ENCODE data around the gene TDRD6.
A peak's percentile ranks its signal among the peaks of the same experiment; 100 is the strongest.

TDRD6 gene

DNA sequence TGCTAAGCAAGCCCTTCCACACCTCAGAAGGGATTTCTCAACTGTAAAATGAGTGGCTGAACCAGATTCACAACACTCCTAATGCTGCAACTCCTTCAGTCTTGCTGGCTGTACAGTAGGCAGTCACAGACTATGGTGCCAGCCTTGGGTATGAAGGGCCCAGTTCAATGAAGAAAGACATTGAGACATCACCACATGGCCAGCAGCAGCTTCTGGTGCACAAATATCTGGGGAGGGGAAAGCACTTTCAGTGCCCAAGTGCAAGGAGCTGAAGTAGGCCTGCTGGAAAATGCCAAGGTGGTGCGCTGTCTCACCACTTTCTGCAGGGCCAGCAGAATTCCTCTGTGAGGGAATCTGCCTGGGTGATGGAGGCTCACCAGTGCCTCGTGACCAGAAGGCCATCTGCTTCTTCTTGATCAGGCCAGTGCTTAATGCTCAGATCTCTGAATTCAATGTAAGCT lies 45.7 kb downstream of the TDRD6 start:
- Histone ChIP-seq H3K27me3 (replicated peaks in 2 of 5; ENCODE audit: control insufficient read depth in 4 of 5, insufficient read depth in 5 of 5, low read length in 4 of 5) (peaks cover 9 to 52% (median 11%) of the 10 kb centered on the region in 5 experiments), H3K27ac (ENCODE audit: insufficient read depth in 1 of 2, low read depth in 1 of 2, low read length in 2 of 2, poor library complexity in 1 of 2, severe bottlenecking in 2 of 2) (no peak overlapping the region), H3K9me3 (ENCODE audit: control extremely low read depth in 1 of 5, control insufficient read depth in 4 of 5, insufficient read depth in 2 of 5, low read depth in 1 of 5, low read length in 4 of 5) (no peaks in the 10 kb centered on the region), H3K36me3 (ENCODE audit: control insufficient read depth in 4 of 4, insufficient read depth in 4 of 4, low read length in 3 of 4) (no peaks in the 10 kb centered on the region), H3K4me1 (ENCODE audit: control extremely low read depth in 1 of 4, control insufficient read depth in 4 of 4, insufficient read depth in 4 of 4, low read length in 3 of 4) (peaks cover 2 to 16% (median 12%) of the 10 kb centered on the region in 4 experiments), H3K4me3 (ENCODE audit: control insufficient read depth in 1 of 7, extremely low read depth in 1 of 7, insufficient read depth in 4 of 7, low read depth in 2 of 7, low read length in 6 of 7) (no peak overlapping the region)
- 96% methylated on average over 2 of the region's 2 CpGs for WGBS (ENCODE audit: insufficient coverage)
- no peak for DNase-seq
- CTCF ChIA-PET, result interaction anchor here (0.7 to 1.0 kb wide), 2 partner anchors 23 to 47 kb away, joined by 3 to 4 read pairs; no protein-coding TSS in a partner anchor
- POLR2A ChIA-PET, result interaction anchor here (0.7 kb wide), 1 partner anchor 15 kb away, joined by 7 read pairs; no protein-coding TSS in a partner anchor

DNA sequence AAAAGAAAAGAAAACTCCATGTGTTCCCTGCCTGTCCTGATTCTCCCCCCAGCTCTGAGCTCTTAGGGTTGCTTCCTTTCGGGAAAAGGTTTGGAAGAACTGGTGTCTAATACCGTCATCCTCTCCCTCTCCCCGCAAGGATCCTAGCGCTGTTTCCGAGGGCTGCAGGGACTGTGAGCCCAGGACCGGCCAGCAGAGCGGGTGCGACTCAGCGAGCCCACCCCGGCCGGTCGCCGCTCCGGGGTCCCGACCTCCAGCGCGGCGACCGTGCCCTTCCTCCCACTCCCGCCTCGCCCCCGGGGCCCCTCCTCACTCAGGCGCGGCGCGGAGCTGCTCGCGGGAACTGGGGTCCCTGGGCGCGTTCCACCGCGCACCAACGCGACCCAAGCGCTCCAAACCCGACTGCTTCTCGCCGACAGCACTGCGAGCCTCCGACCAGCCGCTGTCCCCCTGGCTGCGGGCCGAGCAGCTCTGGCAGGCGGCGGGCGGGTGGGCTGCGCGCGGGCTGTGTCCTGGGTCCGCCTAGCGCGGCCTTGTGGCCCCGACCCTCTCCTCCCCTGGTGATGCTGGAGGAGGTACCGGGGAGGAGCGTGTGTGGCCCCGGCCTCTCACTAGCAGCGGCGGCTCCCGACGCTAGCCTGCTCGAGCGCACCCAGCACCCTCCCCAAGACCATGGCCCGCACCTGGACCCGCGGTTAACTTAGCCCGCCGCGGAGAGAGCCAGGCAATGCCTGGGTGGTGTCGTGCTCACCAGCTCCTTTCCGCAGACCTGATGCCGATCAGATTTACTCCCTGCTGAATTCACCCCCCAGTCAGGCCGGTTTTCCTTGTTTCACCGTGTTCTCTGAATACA lies 47.4 kb downstream of the TDRD6 start, which contains the start of gene PLA2G7:
PLA2G7 (minus strand) TSS at position 509 of the 853 bp plus-strand sequence. CDS start 12,484 bp downstream, outside the sequence.
- Histone ChIP-seq H3K9me3 (ENCODE audit: control extremely low read depth in 1 of 5, control insufficient read depth in 4 of 5, insufficient read depth in 2 of 5, low read depth in 1 of 5, low read length in 4 of 5) (no peaks in the 10 kb centered on the region), H3K36me3 (ENCODE audit: control insufficient read depth in 4 of 4, insufficient read depth in 4 of 4, low read length in 3 of 4) (no peaks in the 10 kb centered on the region), H3K4me3 (ENCODE audit: control insufficient read depth in 1 of 7, extremely low read depth in 1 of 7, insufficient read depth in 4 of 7, low read depth in 2 of 7, low read length in 6 of 7) (peak within 1 kb of the TSS; percentile 23 to 80 (median 64)), H3K27ac (ENCODE audit: insufficient read depth in 1 of 2, low read depth in 1 of 2, low read length in 2 of 2, poor library complexity in 1 of 2, severe bottlenecking in 2 of 2) (no peak within 1 kb of the TSS), H3K4me1 (ENCODE audit: control extremely low read depth in 1 of 4, control insufficient read depth in 4 of 4, insufficient read depth in 4 of 4, low read length in 3 of 4) (peaks cover 2 to 16% (median 12%) of the 10 kb centered on the region in 4 experiments), H3K27me3 (replicated peaks in 2 of 5; ENCODE audit: control insufficient read depth in 4 of 5, insufficient read depth in 5 of 5, low read length in 4 of 5) (peaks cover 9 to 56% (median 11%) of the 10 kb centered on the region in 5 experiments)
- under 1% methylated on average over 48 of the region's 73 CpGs for WGBS (ENCODE audit: insufficient coverage)
- POLR2A ChIA-PET, result no interaction called here
- peak in 2 of 3 donors; percentile 47 to 60 for DNase-seq
- CTCF ChIA-PET, result interaction anchor here (1.6 to 1.8 kb wide), 2 partner anchors 10 to 48 kb away, joined by 4 to 5 read pairs; no protein-coding TSS in a partner anchor

DNA sequence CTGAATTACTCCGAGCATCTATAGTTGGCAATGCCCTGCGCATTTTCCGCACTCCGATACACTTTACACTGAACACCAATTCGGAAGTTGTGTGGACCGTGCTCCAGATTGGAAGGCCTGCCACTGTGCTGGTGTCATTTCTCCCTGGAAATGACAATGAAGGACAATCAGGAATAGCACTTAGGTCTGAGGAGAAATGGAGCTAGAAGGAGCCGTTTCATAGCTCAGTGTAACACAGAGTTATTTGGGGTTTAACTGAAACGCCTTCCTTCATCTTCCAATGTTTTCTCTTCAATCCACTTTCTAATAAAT lies 48.0 kb downstream of the TDRD6 start:
- Histone ChIP-seq H3K4me3 (ENCODE audit: control insufficient read depth in 1 of 7, extremely low read depth in 1 of 7, insufficient read depth in 4 of 7, low read depth in 2 of 7, low read length in 6 of 7) (peak overlapping the region in 3 of 7 experiments; percentile 64 to 80 (median 78)), H3K36me3 (ENCODE audit: control insufficient read depth in 4 of 4, insufficient read depth in 4 of 4, low read length in 3 of 4) (no peaks in the 10 kb centered on the region), H3K27me3 (replicated peaks in 2 of 5; ENCODE audit: control insufficient read depth in 4 of 5, insufficient read depth in 5 of 5, low read length in 4 of 5) (peaks cover 9 to 56% (median 11%) of the 10 kb centered on the region in 5 experiments), H3K9me3 (ENCODE audit: control extremely low read depth in 1 of 5, control insufficient read depth in 4 of 5, insufficient read depth in 2 of 5, low read depth in 1 of 5, low read length in 4 of 5) (no peaks in the 10 kb centered on the region), H3K27ac (ENCODE audit: insufficient read depth in 1 of 2, low read depth in 1 of 2, low read length in 2 of 2, poor library complexity in 1 of 2, severe bottlenecking in 2 of 2) (no peak overlapping the region), H3K4me1 (ENCODE audit: control extremely low read depth in 1 of 4, control insufficient read depth in 4 of 4, insufficient read depth in 4 of 4, low read length in 3 of 4) (peaks cover 2 to 16% (median 12%) of the 10 kb centered on the region in 4 experiments)
- DNase-seq, result no peak
- POLR2A ChIA-PET, result no interaction called here
- 24% methylated on average over 5 of the region's 8 CpGs for whole genome bisulfite sequencing (ENCODE audit: insufficient coverage)
- CTCF ChIA-PET, result interaction anchor here (1.6 to 1.8 kb wide), 2 partner anchors 9 to 47 kb away, joined by 4 to 5 read pairs; no protein-coding TSS in a partner anchor

GRCh38 chr6:46736906-46737305 lies 49.2 kb downstream of the TDRD6 start:
- Histone ChIP-seq H3K4me1 (ENCODE audit: control extremely low read depth in 1 of 4, control insufficient read depth in 4 of 4, insufficient read depth in 4 of 4, low read length in 3 of 4) (peaks cover 2 to 13% (median 11%) of the 10 kb centered on the region in 4 experiments), H3K36me3 (ENCODE audit: control insufficient read depth in 4 of 4, insufficient read depth in 4 of 4, low read length in 3 of 4) (no peaks in the 10 kb centered on the region), H3K27ac (ENCODE audit: insufficient read depth in 1 of 2, low read depth in 1 of 2, low read length in 2 of 2, poor library complexity in 1 of 2, severe bottlenecking in 2 of 2) (no peak overlapping the region), H3K9me3 (ENCODE audit: control extremely low read depth in 1 of 5, control insufficient read depth in 4 of 5, insufficient read depth in 2 of 5, low read depth in 1 of 5, low read length in 4 of 5) (no peaks in the 10 kb centered on the region), H3K4me3 (ENCODE audit: control insufficient read depth in 1 of 7, extremely low read depth in 1 of 7, insufficient read depth in 4 of 7, low read depth in 2 of 7, low read length in 6 of 7) (no peak overlapping the region), H3K27me3 (replicated peaks in 2 of 5; ENCODE audit: control insufficient read depth in 4 of 5, insufficient read depth in 5 of 5, low read length in 4 of 5) (peaks cover 9 to 56% (median 11%) of the 10 kb centered on the region in 5 experiments)
- DNase-seq, result no peak
- CTCF ChIA-PET, result interaction anchor here (1.6 kb wide), 1 partner anchor 46 kb away, joined by 4 read pairs; no protein-coding TSS in a partner anchor
- POLR2A ChIA-PET, result no interaction called here

GRCh38 chr6:46741482-46741881 lies 53.8 kb downstream of the TDRD6 start:
- H3K27me3 ChIP-seq (replicated peaks in 2 of 5; ENCODE audit: control insufficient read depth in 4 of 5, insufficient read depth in 5 of 5, low read length in 4 of 5), result peaks cover 2 to 19% (median 5%) of the 10 kb centered on the region in 5 experiments
- CTCF ChIA-PET, result no interaction called here
- H3K36me3 ChIP-seq (ENCODE audit: control insufficient read depth in 4 of 4, insufficient read depth in 4 of 4, low read length in 3 of 4), result no peaks in the 10 kb centered on the region
- no peak overlapping the region for H3K4me3 ChIP-seq (ENCODE audit: control insufficient read depth in 1 of 7, extremely low read depth in 1 of 7, insufficient read depth in 4 of 7, low read depth in 2 of 7, low read length in 6 of 7)
- no peak for DNase-seq
- 100% methylated on average over 1 of the region's 2 CpGs for WGBS (ENCODE audit: insufficient coverage)
- H3K27ac ChIP-seq (ENCODE audit: insufficient read depth in 1 of 2, low read depth in 1 of 2, low read length in 2 of 2, poor library complexity in 1 of 2, severe bottlenecking in 2 of 2), result no peak overlapping the region
- no peaks in the 10 kb centered on the region for H3K9me3 ChIP-seq (ENCODE audit: control extremely low read depth in 1 of 5, control insufficient read depth in 4 of 5, insufficient read depth in 2 of 5, low read depth in 1 of 5, low read length in 4 of 5)
- POLR2A ChIA-PET, result no interaction called here
- H3K4me1 ChIP-seq (ENCODE audit: control extremely low read depth in 1 of 4, control insufficient read depth in 4 of 4, insufficient read depth in 4 of 4, low read length in 3 of 4), result no peaks in the 10 kb centered on the region

GRCh38 chr6:46741910-46742309 lies 54.2 kb downstream of the TDRD6 start:
- H3K9me3 ChIP-seq (ENCODE audit: control extremely low read depth in 1 of 5, control insufficient read depth in 4 of 5, insufficient read depth in 2 of 5, low read depth in 1 of 5, low read length in 4 of 5), result no peaks in the 10 kb centered on the region
- no peaks in the 10 kb centered on the region for H3K36me3 ChIP-seq (ENCODE audit: control insufficient read depth in 4 of 4, insufficient read depth in 4 of 4, low read length in 3 of 4)
- 100% methylated on average over 3 of the region's 4 CpGs for WGBS (ENCODE audit: insufficient coverage)
- no peak for DNase-seq
- POLR2A ChIA-PET, result no interaction called here
- peaks cover 0 to 15% (median 5%) of the 10 kb centered on the region in 5 experiments for H3K27me3 ChIP-seq (replicated peaks in 2 of 5; ENCODE audit: control insufficient read depth in 4 of 5, insufficient read depth in 5 of 5, low read length in 4 of 5)
- no peak overlapping the region for H3K4me3 ChIP-seq (ENCODE audit: control insufficient read depth in 1 of 7, extremely low read depth in 1 of 7, insufficient read depth in 4 of 7, low read depth in 2 of 7, low read length in 6 of 7)
- H3K4me1 ChIP-seq (ENCODE audit: control extremely low read depth in 1 of 4, control insufficient read depth in 4 of 4, insufficient read depth in 4 of 4, low read length in 3 of 4), result no peaks in the 10 kb centered on the region
- CTCF ChIA-PET, result interaction anchor here (1.4 kb wide), 1 partner anchor 10 kb away, joined by 3 read pairs; no protein-coding TSS in a partner anchor
- H3K27ac ChIP-seq (ENCODE audit: insufficient read depth in 1 of 2, low read depth in 1 of 2, low read length in 2 of 2, poor library complexity in 1 of 2, severe bottlenecking in 2 of 2), result no peak overlapping the region
